ENCODE data around the gene TRUB2. TPM values are rescaled to one million over a fixed set of nuclear protein-coding genes. Genes with fewer than 3 reads are reported as not detected.

The TRUB2 gene
- total RNA-seq, 4 donors from 2014 or later = 7.1 to 18.1 (median 14.3) TPM

DNA sequence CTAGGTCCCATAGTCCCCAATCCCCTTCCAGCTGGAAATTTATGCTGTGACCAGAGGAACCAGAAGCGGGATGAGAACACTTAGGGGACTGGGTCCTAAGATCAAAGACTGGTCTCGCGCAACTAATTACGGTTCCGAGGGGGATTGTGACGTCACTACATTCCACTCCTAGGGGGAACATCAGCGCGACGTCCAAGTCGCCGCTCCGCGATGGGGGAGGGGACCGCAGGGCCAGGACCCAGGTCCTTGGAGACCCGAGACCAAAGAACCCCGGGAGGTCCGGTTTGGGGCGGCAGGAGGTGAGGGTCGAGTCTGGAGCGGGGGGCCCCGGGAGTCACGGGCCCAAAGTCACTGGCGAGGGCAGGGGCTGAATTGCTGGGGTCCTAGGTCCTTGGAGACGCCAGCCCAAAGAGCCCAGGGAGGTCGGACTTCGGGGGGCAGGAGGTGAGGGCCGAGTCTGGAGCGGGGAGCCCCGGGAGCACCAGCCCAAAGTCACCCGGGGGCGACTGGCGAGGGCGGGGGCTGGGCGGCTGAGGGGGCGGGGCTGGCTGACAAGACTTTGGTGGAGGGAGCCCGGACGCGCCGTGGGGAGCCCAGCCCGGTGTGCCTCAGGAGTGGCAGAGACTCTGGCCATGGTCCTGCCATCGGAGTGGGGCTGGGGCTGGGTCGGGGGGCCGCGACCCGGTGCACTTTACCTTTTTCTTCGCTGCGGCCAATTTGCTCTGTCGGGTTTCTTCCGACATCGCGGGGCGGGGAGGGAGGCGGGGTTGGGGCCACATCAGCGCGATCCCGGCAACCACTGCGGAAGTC lies 46.8 kb downstream of the TRUB2 start, which contains the start of gene GOLGA2:
Gene GOLGA2 (minus strand): TSS at position 810 of the 810 bp plus-strand sequence. CDS start 31 bp downstream, at position 779.
- in situ Hi-C loops (cut with MboI; ENCODE audit: low sequenced_read_pairs in 4 of 4) = no loop called here

DNA sequence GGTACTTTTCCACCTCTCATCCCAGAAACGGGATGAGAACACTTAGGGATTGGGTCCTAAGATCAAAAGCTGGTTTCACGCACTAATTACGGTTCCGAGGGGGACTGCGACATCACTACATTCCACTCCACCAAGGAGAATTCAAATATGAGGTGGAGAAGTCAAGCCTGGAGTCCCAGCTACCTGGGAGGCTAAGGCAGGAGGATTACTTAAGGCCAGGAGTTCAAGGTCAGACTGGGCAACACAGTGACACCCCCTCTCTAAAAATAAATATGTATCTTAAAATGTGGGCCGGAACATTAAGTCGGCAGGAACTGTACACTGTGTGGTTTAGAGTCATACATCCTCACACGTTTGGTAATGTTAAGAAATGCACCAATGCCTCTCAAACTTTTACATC lies 48.0 kb downstream of the TRUB2 start:
- peaks cover 19 to 29% of the 10 kb centered on the region in 2 donors for H3K4me1 ChIP-seq
- no peaks in the 10 kb centered on the region for H3K27me3 ChIP-seq
- H3K9me3 ChIP-seq = no peaks in the 10 kb centered on the region
- peak overlapping the region in 1 of 4 donors; percentile 94 for H3K4me3 ChIP-seq
- ATAC-seq (no peak), DNase-seq (no peak)
- TF ChIP-seq POLR2A (IDR thresholded peaks at IDR 0.05) = no peak
- TF ChIP-seq, protein P1, sequence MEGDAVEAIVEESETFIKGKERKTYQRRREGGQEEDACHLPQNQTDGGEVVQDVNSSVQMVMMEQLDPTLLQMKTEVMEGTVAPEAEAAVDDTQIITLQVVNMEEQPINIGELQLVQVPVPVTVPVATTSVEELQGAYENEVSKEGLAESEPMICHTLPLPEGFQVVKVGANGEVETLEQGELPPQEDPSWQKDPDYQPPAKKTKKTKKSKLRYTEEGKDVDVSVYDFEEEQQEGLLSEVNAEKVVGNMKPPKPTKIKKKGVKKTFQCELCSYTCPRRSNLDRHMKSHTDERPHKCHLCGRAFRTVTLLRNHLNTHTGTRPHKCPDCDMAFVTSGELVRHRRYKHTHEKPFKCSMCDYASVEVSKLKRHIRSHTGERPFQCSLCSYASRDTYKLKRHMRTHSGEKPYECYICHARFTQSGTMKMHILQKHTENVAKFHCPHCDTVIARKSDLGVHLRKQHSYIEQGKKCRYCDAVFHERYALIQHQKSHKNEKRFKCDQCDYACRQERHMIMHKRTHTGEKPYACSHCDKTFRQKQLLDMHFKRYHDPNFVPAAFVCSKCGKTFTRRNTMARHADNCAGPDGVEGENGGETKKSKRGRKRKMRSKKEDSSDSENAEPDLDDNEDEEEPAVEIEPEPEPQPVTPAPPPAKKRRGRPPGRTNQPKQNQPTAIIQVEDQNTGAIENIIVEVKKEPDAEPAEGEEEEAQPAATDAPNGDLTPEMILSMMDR (IDR thresholded peaks at IDR 0.05 in 4 of 5, conservative IDR thresholded peaks at IDR 0.05 in 1 of 5) = no peak
- peaks cover 0 to 33% of the 10 kb centered on the region in 2 donors for H3K36me3 ChIP-seq
- no peak overlapping the region for H3K27ac ChIP-seq
- in situ Hi-C loops (cut with MboI; ENCODE audit: low sequenced_read_pairs in 4 of 4) = no loop called here
- intact Hi-C loops (cut with DNase I; ENCODE audit: low total_unique reads) = no loop called here

More for the DNA sequence above, 46.8 kb downstream of the TRUB2 start, which contains the start of gene GOLGA2:
- H3K27ac ChIP-seq = peak within 1 kb of the TSS; percentile 91 to 93 (median 92)
- H3K36me3 ChIP-seq = peaks cover 0 to 33% of the 10 kb centered on the region in 2 donors
- ATAC-seq = peak; percentile 61 to 65
- peaks cover 19 to 29% of the 10 kb centered on the region in 2 donors for H3K4me1 ChIP-seq
- TF ChIP-seq POLR2A (IDR thresholded peaks at IDR 0.05) = no peak
- TF ChIP-seq, protein P1 (IDR thresholded peaks at IDR 0.05 in 4 of 5, conservative IDR thresholded peaks at IDR 0.05 in 1 of 5) = no peak
- no peaks in the 10 kb centered on the region for H3K9me3 ChIP-seq
- no peak for DNase-seq
- H3K4me3 ChIP-seq = peak within 1 kb of the TSS; percentile 85 to 99 (median 94)
- no peaks in the 10 kb centered on the region for H3K27me3 ChIP-seq
- intact Hi-C loops (cut with DNase I; ENCODE audit: low total_unique reads) = loop anchor here (1.0 to 2.0 kb wide), 2 partner anchors 47 to 64 kb away; partner anchors contain the start of genes COQ4 and TRUB2

DNA sequence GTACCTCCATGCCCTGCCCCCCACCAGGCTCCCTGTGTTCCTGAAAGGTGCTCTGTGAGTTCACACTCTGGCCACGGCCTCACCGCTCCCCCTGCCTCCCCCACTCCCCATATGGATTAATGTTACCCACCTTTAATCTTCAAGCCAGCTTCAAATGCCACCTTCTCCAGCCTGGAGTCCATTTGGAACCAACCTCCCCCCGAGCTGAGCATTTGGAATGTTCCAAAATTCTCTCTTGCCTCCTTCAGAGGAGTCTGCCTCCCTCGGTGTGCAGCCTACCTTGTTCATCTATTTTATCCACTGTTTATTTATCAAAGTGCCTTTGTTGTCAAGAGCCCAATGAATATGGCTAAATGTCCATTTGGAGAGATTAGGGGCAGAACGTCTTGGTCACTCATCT lies 50.7 kb downstream of the TRUB2 start:
- ATAC-seq = no peak
- intact Hi-C loops (cut with DNase I; ENCODE audit: low total_unique reads) = no loop called here

DNA sequence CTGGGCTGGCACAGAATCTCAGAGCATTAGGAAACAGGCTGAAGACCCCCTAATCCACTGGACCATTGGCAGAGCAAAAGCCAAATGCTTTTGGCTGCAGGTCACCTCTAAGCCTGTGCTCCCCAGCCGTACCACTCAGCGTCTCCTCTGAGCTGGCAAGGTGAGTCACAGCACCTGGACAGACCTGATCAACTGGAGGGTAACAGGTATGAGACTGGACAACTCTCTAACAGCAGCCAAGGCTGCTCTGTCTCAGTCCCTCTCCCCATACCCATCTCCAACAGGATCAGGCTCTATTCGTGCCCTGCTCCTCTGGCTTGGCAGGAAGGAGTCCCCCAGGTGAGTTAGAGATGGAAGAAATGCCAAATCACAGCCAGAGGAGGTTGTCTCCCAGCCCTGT lies 51.1 kb downstream of the TRUB2 start:
- peaks cover 9 to 15% of the 10 kb centered on the region in 2 donors for H3K4me1 ChIP-seq
- ATAC-seq = no peak
- H3K4me3 ChIP-seq = no peak overlapping the region
- no peak for DNase-seq
- H3K27me3 ChIP-seq = no peaks in the 10 kb centered on the region
- no peak overlapping the region for H3K27ac ChIP-seq
- TF ChIP-seq, protein P1 (IDR thresholded peaks at IDR 0.05 in 4 of 5, conservative IDR thresholded peaks at IDR 0.05 in 1 of 5) = no peak
- no peak for TF ChIP-seq POLR2A (IDR thresholded peaks at IDR 0.05)
- in situ Hi-C loops (cut with MboI; ENCODE audit: low sequenced_read_pairs in 4 of 4) = no loop called here
- intact Hi-C loops (cut with DNase I; ENCODE audit: low total_unique reads) = no loop called here
- H3K36me3 ChIP-seq = peaks cover 0 to 62% of the 10 kb centered on the region in 2 donors
- H3K9me3 ChIP-seq = no peaks in the 10 kb centered on the region

More for the DNA sequence above, 50.7 kb downstream of the TRUB2 start:
- Histone ChIP-seq H3K9me3 (no peaks in the 10 kb centered on the region), H3K27ac (no peak overlapping the region), H3K4me3 (no peak overlapping the region), H3K4me1 (peaks cover 9 to 17% of the 10 kb centered on the region in 2 donors), H3K27me3 (no peaks in the 10 kb centered on the region), H3K36me3 (peaks cover 0 to 58% of the 10 kb centered on the region in 2 donors)
- in situ Hi-C loops (cut with MboI; ENCODE audit: low sequenced_read_pairs in 4 of 4) = no loop called here
- DNase-seq = no peak
- TF ChIP-seq, protein P1 (IDR thresholded peaks at IDR 0.05 in 4 of 5, conservative IDR thresholded peaks at IDR 0.05 in 1 of 5) = no peak
- TF ChIP-seq POLR2A (IDR thresholded peaks at IDR 0.05) = no peak

All from gastrocnemius medialis (tissue), 4 donors.